ENCODE data around the gene PREP.
"Not testable (repeated sequence)": the region's sequence is repeated elsewhere in the genome, so short reads cannot be mapped to it uniquely, and the experiment has no call there.

PREP gene

DNA sequence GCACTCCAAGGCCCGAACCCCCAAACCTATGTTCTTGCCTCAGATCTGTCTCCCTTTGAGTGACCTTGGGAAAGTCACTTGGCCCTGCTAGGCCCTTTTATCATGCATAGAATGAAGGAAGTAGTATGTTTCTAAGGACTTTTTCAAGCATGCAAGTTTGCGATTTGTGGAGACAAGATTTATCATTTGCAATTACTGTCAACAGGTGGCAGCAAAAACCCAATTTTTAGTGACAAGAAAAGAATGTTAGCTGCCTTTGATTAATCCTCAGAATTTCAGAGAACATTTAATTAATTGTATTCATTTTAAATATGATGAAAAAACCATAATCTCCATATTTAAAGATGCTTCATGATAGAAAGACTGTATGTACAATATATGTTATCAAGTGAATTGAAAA, 28.3 kb upstream of the PREP start:
- Histone ChIP-seq H3K4me1 (peaks cover 4 to 13% (median 10%) of the 10 kb centered on the region in 10 experiments; a peak in 19 of 20 replicates), H3K4me2 (no peak overlapping the region), H3K36me3 (no peaks in the 10 kb centered on the region), H3K27me3 (no peaks in the 10 kb centered on the region), H3K9me3 (replicated peaks in 1 of 11) (peaks cover 0 to 13% (median 0%) of the 10 kb centered on the region in 11 experiments; a peak in 4 of 22 replicates), H3K9ac (no peak overlapping the region), H3K27ac (no peak overlapping the region), H3K4me3 (no peak overlapping the region), H4K20me1 (no peaks in the 10 kb centered on the region)
- TF ChIP-seq Cebpa-rat (IDR thresholded peaks at IDR 0.05), result no peak

DNA sequence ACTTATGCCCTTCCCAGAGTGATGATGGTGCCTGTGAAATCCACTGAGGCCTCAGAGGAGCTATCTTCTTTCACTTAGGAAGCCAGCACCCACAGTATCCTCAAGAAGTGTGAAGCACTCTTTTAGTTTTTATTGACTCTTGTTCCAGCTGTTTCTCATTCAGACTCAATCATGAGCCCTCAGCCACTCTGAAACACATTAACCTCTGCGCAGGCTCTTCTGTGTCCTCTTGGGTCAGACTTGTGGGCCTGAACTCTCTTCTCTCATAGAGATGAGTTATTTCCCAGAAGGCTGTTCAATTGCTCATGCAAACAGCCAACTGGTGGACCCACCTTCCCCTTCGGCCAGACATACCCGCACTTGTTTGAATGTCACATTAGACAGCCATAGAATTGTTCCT, 27.8 kb upstream of the PREP start:
- no peaks in the 10 kb centered on the region for H3K27me3 ChIP-seq
- H3K9me3 ChIP-seq (replicated peaks in 1 of 11), result peaks cover 0 to 13% (median 0%) of the 10 kb centered on the region in 11 experiments; a peak in 4 of 22 replicates
- H3K9ac ChIP-seq, result peak overlapping the region in 2 of 11 experiments; percentile 22 to 26; a peak in 2 of 22 replicates
- no peaks in the 10 kb centered on the region for H4K20me1 ChIP-seq
- no peak overlapping the region for H3K27ac ChIP-seq
- H3K4me1 ChIP-seq, result peaks cover 4 to 13% (median 10%) of the 10 kb centered on the region in 10 experiments; a peak in 19 of 20 replicates
- H3K4me3 ChIP-seq, result no peak overlapping the region
- no peak for TF ChIP-seq Cebpa-rat (IDR thresholded peaks at IDR 0.05)
- no peaks in the 10 kb centered on the region for H3K36me3 ChIP-seq
- no peak overlapping the region for H3K4me2 ChIP-seq

DNA sequence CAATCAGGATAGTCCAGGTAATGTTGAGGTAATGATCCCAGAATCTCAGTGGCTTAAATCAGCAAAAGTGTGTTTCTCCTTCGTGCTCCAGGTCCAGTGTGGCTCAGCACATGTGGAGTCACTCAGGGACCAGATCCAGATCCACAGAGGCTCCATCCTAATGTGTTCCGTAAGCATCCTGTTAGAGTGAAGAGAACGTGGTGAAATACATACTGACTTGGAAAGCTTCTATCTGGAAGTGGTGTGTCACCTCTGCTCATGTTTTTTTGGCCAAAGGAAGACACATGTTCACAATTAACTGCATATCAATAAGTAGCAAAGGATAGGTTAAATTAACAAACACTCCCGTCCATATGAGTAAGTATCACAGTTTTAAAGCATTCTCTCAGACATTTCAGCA, 26.8 kb upstream of the PREP start:
- Histone ChIP-seq H3K27me3 (no peaks in the 10 kb centered on the region), H3K9ac (no peak overlapping the region), H3K9me3 (replicated peaks in 1 of 11) (peaks cover 0 to 13% (median 0%) of the 10 kb centered on the region in 11 experiments; a peak in 4 of 22 replicates), H4K20me1 (no peaks in the 10 kb centered on the region), H3K4me1 (peaks cover 4 to 13% (median 10%) of the 10 kb centered on the region in 10 experiments; a peak in 19 of 20 replicates), H3K27ac (no peak overlapping the region), H3K4me3 (no peak overlapping the region), H3K36me3 (no peaks in the 10 kb centered on the region), H3K4me2 (no peak overlapping the region)
- no peak for TF ChIP-seq Cebpa-rat (IDR thresholded peaks at IDR 0.05)

DNA sequence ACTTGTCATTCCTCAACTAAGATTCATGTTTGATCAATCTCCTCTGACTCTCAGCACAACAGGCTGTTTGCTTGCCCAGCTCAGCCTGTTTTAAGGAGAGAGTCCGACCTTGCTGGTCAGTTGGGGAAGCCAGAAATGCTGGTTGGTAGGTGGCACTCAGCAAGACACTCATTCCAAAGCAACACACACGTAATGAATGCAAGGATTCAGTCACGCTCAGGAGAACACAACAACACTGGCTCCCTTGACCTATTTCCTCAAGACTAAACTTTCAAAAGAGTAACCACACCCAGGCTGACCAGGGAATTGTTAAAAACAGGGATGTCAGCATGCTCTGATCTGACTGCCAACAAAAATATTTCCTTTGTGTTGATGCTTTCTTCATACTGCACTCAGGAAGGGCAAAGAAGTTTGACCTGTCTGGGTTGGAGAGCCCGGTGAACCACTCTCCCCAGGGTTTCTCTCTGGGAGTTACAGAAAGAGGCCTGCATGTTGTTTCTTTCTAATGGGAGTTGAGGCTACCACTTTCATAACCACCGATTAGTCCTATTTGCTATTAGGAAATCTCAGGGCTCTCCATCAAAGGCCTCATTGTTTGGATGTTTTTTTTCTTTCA, 25.6 kb upstream of the PREP start:
- H3K9ac ChIP-seq, result no peak overlapping the region
- H3K4me2 ChIP-seq, result peak overlapping the region; percentile 13 to 49 (median 36); a peak in 20 of 22 replicates
- TF ChIP-seq Cebpa-rat (IDR thresholded peaks at IDR 0.05), result no peak
- no peak overlapping the region for H3K4me3 ChIP-seq
- H3K27me3 ChIP-seq, result no peaks in the 10 kb centered on the region
- H4K20me1 ChIP-seq, result no peaks in the 10 kb centered on the region
- H3K36me3 ChIP-seq, result no peaks in the 10 kb centered on the region
- H3K27ac ChIP-seq, result peak overlapping the region in 1 of 11 experiments; percentile 30; a peak in 1 of 22 replicates
- H3K4me1 ChIP-seq, result peaks cover 4 to 13% (median 10%) of the 10 kb centered on the region in 10 experiments; a peak in 19 of 20 replicates
- H3K9me3 ChIP-seq (replicated peaks in 1 of 11), result peaks cover 0 to 13% (median 0%) of the 10 kb centered on the region in 11 experiments; a peak in 4 of 22 replicates

DNA sequence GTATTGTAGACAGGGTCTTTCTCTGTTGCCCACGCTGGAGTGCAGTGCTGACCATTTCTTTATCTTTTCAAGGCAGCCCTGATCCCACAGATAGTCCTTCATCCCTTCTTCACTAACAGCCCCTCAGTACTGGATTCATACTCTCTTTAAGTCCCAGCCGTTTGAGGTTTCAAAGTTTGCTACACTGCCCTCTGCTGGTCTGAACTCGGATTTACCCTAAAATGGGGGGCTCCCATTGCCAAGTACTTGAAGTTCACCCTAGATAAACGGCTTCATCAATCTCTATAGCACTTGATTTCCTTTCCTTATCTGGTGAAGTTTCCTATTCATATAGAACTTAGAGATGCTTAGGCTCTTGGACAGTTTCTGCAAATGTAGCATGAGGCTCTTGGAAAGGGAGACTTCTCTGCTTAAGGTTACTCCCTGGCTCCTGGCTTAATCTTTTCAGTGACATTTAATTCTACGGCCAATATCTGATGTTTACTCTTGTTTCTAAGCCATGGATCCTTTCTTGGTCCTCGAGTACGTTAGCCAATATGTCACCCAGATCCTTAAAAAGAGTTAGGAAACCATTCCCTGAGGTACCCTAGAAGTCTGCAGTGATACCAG, 21.4 kb upstream of the PREP start:
- no peak overlapping the region for H3K27ac ChIP-seq
- no peaks in the 10 kb centered on the region for H3K36me3 ChIP-seq
- H3K9ac ChIP-seq, result no peak overlapping the region
- TF ChIP-seq Cebpa-rat (IDR thresholded peaks at IDR 0.05), result no peak
- H3K4me1 ChIP-seq, result peaks cover 4 to 13% (median 10%) of the 10 kb centered on the region in 10 experiments; a peak in 19 of 20 replicates
- no peaks in the 10 kb centered on the region for H3K27me3 ChIP-seq
- no peaks in the 10 kb centered on the region for H4K20me1 ChIP-seq
- no peak overlapping the region for H3K4me2 ChIP-seq
- no peak overlapping the region for H3K4me3 ChIP-seq
- peaks cover 0 to 19% (median 0%) of the 10 kb centered on the region in 11 experiments; a peak in 6 of 22 replicates for H3K9me3 ChIP-seq (replicated peaks in 1 of 11)

DNA sequence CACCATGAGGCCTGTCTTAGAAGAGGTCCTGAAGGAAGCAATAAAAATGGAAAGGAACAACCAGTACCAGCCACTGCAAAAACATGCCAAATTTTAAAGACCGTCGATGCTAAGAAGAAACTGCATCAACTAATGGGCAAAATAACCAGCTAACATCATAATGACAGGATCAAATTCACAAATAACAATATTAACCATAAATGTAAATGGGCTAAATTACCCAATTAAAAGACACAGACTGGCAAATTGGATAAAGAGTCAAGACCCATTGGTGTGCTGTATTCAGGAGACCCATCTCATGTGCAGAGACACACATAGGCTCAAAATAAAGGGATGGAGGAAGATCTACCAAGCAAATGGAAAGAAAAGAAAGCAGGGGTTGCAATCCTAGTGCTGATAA, 14.1 kb upstream of the PREP start:
- not testable (repeated sequence) for H3K9ac ChIP-seq, H3K4me2 ChIP-seq, H3K4me1 ChIP-seq, H4K20me1 ChIP-seq, H3K27me3 ChIP-seq, H3K36me3 ChIP-seq, H3K27ac ChIP-seq, H3K4me3 ChIP-seq
- peaks cover 22 to 41% (median 33%) of the 10 kb centered on the region in 11 experiments; a peak in 21 of 22 replicates for H3K9me3 ChIP-seq (replicated peaks in 1 of 11)

DNA sequence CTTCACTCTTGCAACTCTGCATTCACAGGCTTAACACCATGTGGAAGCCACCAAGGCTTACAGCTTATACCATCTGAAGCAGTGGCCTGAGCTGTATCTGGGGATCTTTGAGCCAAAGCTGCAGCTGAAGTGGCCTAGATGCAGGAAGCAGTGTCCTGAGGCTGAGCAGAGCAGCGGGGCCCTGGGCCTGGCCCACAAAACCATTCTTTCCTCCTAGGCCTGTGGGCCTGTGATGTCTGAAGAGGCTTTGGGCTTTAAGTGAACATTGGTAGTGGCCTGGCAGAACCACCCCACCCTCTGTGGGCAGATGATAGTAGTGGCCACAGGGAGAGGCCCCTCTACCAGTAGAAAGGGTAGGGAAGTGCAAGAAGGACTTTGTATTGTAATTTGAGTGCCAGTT, 6.9 kb upstream of the PREP start:
- H3K9me3 ChIP-seq (replicated peaks in 1 of 11), result peaks cover 16 to 33% (median 28%) of the 10 kb centered on the region in 11 experiments
- no peak for TF ChIP-seq Cebpa-rat (IDR thresholded peaks at IDR 0.05)

DNA sequence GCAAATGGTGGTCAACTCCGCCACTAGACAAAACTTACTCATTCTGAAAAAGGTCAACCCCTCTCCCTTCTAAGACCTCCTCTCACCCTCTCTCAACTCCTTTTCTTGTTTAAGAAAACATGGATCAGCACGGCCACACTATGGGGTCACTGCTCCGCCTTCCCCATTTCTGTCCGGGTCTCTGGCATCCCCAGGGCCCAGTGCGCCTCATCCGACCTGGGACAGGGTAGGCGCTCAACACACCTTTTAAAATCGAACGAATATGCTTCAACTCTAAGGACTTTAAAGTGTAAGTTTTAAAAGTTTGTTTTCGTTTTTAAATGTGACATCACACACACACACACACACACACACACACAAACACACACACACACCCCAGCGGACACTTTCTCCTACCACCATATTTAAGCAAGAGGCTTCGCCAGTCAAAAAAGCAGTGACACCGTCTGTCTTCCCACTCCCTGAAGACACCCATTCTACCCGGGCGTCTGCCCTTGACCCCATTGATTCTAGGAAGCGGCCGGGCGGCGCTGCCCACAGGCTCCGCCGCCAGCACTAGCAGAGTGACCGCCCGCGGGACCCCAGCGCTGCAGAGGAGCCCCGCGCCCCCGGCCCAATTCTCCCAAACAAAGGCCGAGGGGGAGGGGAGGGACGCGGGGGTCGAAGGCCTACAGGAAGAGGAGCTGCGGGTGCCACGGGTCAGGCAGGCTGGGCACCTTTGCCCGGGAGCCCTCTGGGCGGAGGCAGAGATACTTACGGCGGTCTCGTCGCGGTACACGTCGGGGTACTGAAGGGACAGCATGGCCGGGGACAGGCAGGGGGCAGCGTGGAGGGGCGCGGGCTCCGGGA, 568 bp downstream of the PREP start:
- Histone ChIP-seq H3K9me3 (replicated peaks in 1 of 11) (no peaks in the 10 kb centered on the region), H3K4me1 (peaks cover 35 to 51% (median 48%) of the 10 kb centered on the region in 10 experiments), H3K4me3 (peak overlapping the region; percentile 86 to 97 (median 92)), H3K27me3 (no peaks in the 10 kb centered on the region), H4K20me1 (peaks cover 29 to 53% (median 43%) of the 10 kb centered on the region in 11 experiments; a peak in 20 of 22 replicates), H3K9ac (peak overlapping the region; percentile 85 to 95 (median 92)), H3K27ac (peak overlapping the region; percentile 68 to 92 (median 90)), H3K36me3 (peaks cover 0 to 7% (median 5%) of the 10 kb centered on the region in 11 experiments; a peak in 9 of 22 replicates), H3K4me2 (peak overlapping the region; percentile 86 to 98 (median 93))
- TF ChIP-seq Cebpa-rat (IDR thresholded peaks at IDR 0.05), result no peak

More for the DNA sequence above, 6.9 kb upstream of the PREP start:
- Histone ChIP-seq H3K9ac (no peak overlapping the region), H3K27me3 (no peaks in the 10 kb centered on the region), H3K4me1 (no peaks in the 10 kb centered on the region), H3K4me2 (no peak overlapping the region), H4K20me1 (no peaks in the 10 kb centered on the region), H3K27ac (no peak overlapping the region), H3K4me3 (no peak overlapping the region), H3K36me3 (peaks cover 0 to 7% (median 0%) of the 10 kb centered on the region in 11 experiments; a peak in 1 of 22 replicates)

All from BLaER1 treated with 17β-estradiol and CSF1 and Interleukin-3, amounts not matched to agents 10 nM and 100 nM (cell line).